ENCODE data around the gene KDM4C.

DNA sequence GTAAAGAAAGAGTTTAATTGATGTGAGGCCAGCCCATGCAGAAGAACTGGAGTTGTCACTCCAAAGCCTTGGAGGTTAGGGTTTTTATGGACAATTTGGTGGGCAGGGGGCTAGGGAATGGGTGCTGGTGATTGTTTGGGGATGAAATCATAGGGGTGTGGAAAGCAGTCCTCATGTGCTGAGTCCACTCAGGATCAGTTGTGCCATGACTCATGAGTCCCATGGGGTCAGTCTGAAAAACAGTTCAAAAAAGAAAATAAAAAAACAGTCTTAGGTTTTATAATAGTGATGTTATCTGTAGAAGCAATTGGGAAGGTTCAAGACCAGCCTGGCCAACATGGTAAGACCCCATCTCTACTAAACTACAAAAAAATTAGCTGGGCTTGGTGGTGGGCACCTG, 162.3 kb downstream of the KDM4C start:
- TF ChIP-seq EZH2 (IDR thresholded peaks at IDR 0.05) = no peak
- TF ChIP-seq POLR2AphosphoS5 (IDR thresholded peaks at IDR 0.05; ENCODE audit: borderline replicate concordance, low read depth, low read length) = no peak

Measured in SK-N-MC (cell line).